Left renal pelvis (tissue), 4 donors: Measurements from ENCODE around the gene PALD1. TPM values are rescaled to one million over a fixed set of nuclear protein-coding genes. Genes with fewer than 3 reads are reported as not detected.

Source experiments
- DNase-seq, 4 donors: peaks; one replicate each; pipeline ENCODE4 v3.0.0-alpha.2; 2013; ENCODE audit warnings: low read depth in 4 of 4, low spot score in 3 of 4
- polyA plus RNA-seq, 4 donors: library from polyadenylated mRNA; unstranded; fragments of 120-200 nt; gene quantifications; one replicate each; pipeline ENCODE4 v1.2.1, GENCODE V29; 2013; ENCODE audit not compliant: insufficient read length in 4 of 4

Gene PALD1
- polyA plus RNA-seq, 4 donors, result 9.2 to 11.8 (median 10.6) TPM

DNA sequence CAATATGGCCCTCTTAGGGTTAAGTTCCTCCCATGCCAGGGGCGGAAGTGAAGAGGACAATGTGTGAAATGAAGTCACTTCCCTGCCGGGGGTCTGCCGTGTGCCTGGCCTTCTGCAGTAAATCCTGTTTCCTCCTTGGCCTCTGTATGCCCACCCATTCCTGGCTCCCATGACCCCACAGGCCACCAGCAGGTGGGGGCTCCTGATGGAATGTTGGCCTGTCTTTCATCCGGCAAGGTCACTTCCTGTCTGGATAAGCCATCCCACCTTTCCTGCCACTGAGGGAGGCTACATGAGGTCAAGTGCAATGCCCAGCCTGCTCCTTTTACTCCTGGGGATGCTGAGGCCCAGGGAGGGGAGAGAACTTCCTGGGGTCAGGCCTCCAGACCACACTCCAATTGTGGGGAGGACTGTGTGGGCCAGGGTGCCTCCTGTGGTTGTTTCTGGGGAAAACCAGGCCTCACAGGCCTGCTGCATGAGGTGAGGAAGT is 22.3 kb downstream of the PALD1 start:
- no peak for DNase-seq

- DNase-seq, result no peak
Observed at GRCh38 chr10:70502406-70502805, 23.8 kb downstream of the PALD1 start.

- no peak for DNase-seq
Observed at GRCh38 chr10:70503776-70504175, 25.2 kb downstream of the PALD1 start.

- no peak for DNase-seq
Observed at GRCh38 chr10:70504521-70505358, 26.2 kb downstream of the PALD1 start.

- no peak for DNase-seq
Observed at GRCh38 chr10:70505908-70506307, 27.3 kb downstream of the PALD1 start.

GRCh38 chr10:70507966-70508365 is 29.4 kb downstream of the PALD1 start:
- no peak for DNase-seq

- DNase-seq, result no peak
Observed at GRCh38 chr10:70508912-70509756, 30.6 kb downstream of the PALD1 start.

DNA sequence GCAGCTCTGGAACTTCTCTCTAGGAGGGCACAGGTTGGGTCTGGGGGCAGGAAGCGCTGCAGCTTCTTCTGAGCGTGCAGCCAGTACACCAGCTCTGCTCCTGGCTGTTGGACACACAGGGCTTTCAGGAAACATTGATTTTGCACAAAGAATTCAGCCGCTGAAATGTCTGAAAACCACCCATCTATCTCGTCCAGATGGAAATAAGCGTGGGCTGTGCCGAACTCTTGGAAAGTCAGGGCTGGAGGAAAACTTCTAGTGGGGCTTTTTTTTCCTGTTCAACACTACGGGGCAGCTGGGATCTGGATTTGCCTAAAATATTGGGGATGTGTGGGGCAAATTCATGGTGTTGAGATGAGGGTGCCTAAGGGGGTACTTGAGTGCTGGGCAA is 31.2 kb downstream of the PALD1 start:
- DNase-seq, result no peak

DNA sequence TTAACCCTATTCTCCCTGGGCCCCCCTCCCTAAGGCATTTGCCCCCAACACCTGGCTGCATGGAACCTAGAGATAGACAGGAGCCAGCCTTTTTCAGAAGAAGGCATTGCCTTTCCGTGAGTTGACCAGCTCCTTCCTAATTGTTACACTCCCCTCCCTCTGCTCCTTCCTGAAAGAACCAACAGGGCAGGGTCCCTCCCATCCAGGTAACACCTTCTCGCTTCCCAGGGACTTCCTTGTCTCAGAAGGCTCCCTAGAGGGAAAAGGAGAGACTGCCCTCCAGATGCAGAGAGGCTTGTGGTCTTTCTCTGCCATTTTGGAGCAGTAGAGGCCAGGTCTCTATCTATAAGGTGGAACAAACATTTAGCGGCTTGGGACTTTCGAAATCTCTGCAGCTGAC is 31.9 kb downstream of the PALD1 start:
- DNase-seq, result no peak

DNA sequence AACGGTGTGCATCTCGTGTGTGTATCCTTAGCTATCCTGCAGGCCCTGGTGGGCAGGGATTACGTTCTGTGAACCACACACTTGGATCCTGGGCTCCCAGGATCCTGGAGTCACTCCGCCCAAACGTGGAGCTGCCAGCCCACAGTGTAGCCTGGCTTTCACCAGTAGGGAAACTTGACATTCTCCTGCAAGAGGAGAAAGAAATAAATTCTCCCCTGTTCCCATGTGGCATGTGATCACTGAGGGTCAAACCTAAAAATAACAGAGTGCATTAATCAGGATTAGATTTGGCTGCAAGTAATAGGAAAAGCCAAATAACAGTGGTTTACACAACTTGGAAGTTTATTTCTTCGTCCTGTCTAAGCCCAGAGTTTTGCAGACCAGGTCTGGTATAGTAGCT is 32.3 kb downstream of the PALD1 start:
- DNase-seq, result no peak

- DNase-seq, result no peak
Observed at GRCh38 chr10:70512149-70512639, 33.6 kb downstream of the PALD1 start.

- DNase-seq, result no peak
Observed at GRCh38 chr10:70513848-70514309, 35.3 kb downstream of the PALD1 start.

DNA sequence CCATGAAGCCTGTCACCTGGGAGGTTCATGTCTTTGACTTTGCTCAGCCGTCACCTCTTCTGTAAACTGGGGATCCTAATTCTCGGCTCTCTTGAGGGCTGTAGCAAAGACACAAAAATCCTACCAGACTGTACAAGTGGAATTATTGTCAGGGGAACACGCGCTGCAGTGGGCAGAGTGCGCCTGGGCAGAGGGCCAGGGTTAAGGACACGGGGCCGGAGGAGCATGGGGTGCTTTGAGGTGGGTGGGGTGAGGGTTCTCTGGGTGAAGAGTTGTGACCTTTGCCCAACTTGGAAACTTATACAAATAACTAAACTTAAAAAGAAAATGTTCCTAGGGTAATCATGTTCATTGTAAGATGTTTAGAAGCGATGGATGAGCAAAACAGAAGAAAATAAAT is 36.0 kb downstream of the PALD1 start:
- DNase-seq, result no peak

DNA sequence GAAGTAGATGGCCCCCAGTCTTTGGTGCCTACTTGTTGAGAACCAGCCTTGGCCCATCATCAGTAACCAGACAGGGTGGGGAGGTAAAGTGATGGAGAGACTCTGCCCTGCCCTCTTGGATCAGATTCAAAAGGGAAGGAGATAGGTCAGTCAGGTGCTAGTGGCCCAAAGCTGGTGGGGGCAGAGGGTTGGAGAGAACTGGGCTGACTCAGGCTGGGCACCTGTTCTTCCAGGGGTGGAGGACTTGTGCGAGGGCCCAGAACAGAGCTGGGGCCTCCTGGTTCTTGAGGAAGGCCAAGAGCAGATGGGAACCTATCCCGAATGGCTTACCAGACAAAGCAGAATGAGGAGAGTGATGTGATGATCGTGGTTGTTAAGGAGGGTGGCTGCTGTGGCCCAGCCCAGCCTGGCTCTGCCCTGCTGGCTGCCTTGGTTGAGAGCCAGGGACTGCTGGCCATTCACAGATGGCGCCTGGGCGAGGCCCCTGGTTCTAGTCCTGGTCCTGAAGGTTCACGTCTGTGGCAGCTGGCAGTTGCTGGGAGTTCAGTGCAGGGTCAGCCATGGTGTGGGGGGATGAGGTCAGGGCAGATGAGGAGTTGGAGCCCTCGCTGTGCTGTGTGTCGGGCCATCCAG is 36.6 kb downstream of the PALD1 start:
- DNase-seq, result no peak

DNA sequence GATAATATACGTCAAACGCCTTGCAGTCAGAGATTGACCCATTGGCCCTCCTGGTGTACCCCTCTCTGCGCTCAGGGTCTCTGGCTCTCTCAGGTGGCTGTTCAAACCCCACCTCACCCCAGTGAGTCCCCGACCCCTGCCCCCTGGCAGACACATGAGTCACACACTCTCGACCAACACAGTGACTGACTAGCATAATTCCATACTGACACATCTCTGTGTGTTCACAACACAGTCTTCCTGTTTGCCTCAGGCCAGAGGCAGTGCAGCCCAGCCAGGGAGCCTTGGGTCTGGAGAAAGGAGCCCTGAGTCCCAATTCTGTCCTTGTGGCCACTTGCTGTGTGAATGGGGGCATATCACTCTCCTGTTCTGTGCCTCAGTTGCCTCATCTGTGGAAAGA is 40.1 kb downstream of the PALD1 start:
- DNase-seq, result no peak

- peak in 2 of 4 donors; percentile 40 to 42 for DNase-seq
Observed at GRCh38 chr10:70523057-70523456, 44.5 kb downstream of the PALD1 start.

- DNase-seq, result no peak
Observed at GRCh38 chr10:70523549-70523948, 45.0 kb downstream of the PALD1 start.

DNA sequence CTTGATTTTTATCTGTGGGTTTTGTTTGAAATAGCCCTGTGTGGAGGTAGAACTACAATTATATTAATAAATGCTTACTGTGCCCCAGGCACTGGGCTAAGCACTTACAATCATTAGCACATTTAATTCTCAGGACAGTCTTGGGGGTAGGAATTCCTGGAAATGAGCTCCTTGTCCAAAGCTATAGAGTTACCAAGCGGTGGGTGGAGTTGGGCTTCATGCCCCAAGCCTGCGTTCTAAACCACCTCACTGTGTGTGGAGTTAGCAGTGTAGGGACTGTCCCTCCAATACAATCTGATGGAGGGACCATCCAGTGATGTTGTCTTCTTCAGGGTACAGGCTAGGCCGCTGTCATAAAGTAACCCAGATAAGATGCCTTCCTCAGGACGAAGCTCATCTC is 49.7 kb downstream of the PALD1 start:
- DNase-seq, result no peak

DNA sequence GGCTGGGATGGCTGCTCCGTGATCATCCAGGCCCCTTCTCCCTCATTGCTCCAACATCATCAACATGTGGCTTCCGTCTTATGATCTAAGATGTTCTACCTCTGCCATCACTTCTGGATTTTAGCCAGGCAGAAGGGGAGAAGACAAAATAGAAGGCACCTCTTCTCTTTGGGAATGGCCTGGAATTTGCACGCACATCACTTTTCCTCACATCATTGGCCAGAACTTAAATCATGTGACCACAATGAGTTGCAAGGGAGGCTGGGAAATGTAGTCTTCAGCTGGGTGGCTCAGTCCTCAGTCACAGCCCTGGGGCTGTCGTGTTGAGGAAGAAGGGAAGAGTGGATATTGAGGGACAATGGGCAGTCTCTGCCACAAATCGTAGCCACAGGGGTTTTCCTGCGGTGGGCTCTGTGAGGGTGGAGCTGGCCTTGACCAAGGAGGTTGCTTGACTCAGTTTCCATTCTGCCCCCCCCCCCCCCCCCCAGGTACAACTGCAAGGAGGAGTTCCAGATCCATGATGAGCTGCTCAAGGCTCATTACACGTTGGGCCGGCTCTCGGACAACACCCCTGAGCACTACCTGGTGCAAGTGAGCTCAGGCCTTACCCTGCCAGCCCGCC is 50.3 kb downstream of the PALD1 start:
- no peak for DNase-seq

DNA sequence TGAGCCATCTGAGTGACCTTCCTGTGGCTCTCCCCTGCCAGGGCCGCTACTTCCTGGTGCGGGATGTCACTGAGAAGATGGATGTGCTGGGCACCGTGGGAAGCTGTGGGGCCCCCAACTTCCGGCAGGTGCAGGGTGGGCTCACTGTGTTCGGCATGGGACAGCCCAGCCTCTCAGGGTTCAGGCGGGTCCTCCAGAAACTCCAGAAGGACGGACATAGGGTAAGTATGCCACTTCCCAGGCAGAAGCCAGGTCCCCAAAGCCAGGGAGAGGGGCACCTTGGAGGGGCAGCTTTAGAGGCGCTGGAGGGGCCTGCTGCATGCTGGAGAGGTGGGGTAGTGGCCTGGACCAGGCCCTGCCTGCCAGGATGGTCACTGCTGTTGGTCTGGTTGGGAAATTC is 51.3 kb downstream of the PALD1 start:
- no peak for DNase-seq
